Thyroid gland (tissue), 4 donors: ENCODE measurements around the gene MYT1. TPM values are rescaled to one million over a fixed set of nuclear protein-coding genes. Genes with fewer than 3 reads are reported as not detected.
"Not testable (repeated sequence)": the region's sequence is repeated elsewhere in the genome, so short reads cannot be mapped to it uniquely, and the experiment has no call there.

ENCODE experiments used
- DNase-seq, 2 donors: peaks; one replicate each; pipeline ENCODE4 v3.0.0-alpha.2; 2019
- H3K27ac ChIP-seq, 3 donors: fragments of 200-600 bp; sonication (generic); 1 replicate in 2 of 3; 2 replicates in 1 of 3; pipeline ENCODE4 v1.5.1; 2016 to 2019; ENCODE audit warnings: mild to moderate bottlenecking in 1 of 3, moderate library complexity in 1 of 3
- H3K27me3 ChIP-seq: fragments of 200-600 bp; sonication (generic); one replicate; pipeline ENCODE4 v1.5.1; 2019
- H3K36me3 ChIP-seq, 2 donors: fragments of 200-600 bp; sonication (generic); one replicate each; pipeline ENCODE4 v1.5.1; 2016 to 2019
- H3K4me1 ChIP-seq, 2 donors: fragments of 200-600 bp; sonication (generic); one replicate each; pipeline ENCODE4 v1.5.1; 2017 to 2019
- H3K4me3 ChIP-seq, 3 donors: fragments of 200-600 bp; sonication (generic); replicated peaks in 1 of 3; 1 replicate in 2 of 3; 2 replicates in 1 of 3; pipeline ENCODE4 v1.5.1; 2016; ENCODE audit warnings: mild to moderate bottlenecking in 1 of 3
- H3K9me3 ChIP-seq: fragments of 200-600 bp; sonication (generic); one replicate; pipeline ENCODE4 v1.5.1; 2017
- CTCF ChIP-seq, 6 experiments: fragments of 200-600 bp in 3 of 6; fragments of 450-650 bp in 3 of 6; sonication (generic) in 3 of 6; IDR thresholded peaks; one replicate each; pipeline ENCODE4 v1.5.1; 2016 to 2019; ENCODE audit warnings: antibody characterized with exemption in 6 of 6, mild to moderate bottlenecking in 2 of 6, inconsistent platforms in 1 of 6, moderate library complexity in 1 of 6
- POLR2A ChIP-seq, 2 donors: fragments of 450-650 bp; IDR thresholded peaks; one replicate each; pipeline ENCODE4 v1.6.1; 2017; ENCODE audit warnings: antibody characterized with exemption in 2 of 2, mild to moderate bottlenecking in 2 of 2, moderate library complexity in 1 of 2
- WGBS, 2 donors: methylation state at CpG; one replicate each; pipeline ENCODE4 v1.1.5; 2017; 5-methylcytosine and 5-hydroxymethylcytosine counted together
- intact Hi-C: fragments of 100-400 bp; cut with DNase I; formaldehyde crosslinking; loops from one replicate; pipeline ENCODE4 v1.15.1; 2023
- total RNA-seq, 4 donors: library from RNA; depleted of rRNA; stranded (reverse); fragments of >200 nt; gene quantifications; one replicate each; pipeline ENCODE4 v1.2.3, GENCODE V29; 2016

Gene MYT1
- total RNA-seq, 4 donors from 2014 or later: 0.42 to 1.8 (median 1.1) TPM

GRCh38 chr20:64231621-64232550 lies 67.6 kb downstream of the MYT1 start:
- intact Hi-C loops: no loop called here
- Histone ChIP-seq H3K36me3 (no peaks in the 10 kb centered on the region), H3K4me1 (peaks cover 0 to 16% of the 10 kb centered on the region in 2 donors), H3K27ac (no peak overlapping the region), H3K9me3 (no peaks in the 10 kb centered on the region), H3K4me3 (no peak overlapping the region), H3K27me3 (no peaks in the 10 kb centered on the region)
- DNase-seq: no peak
- 90 to 93% methylated on average over 17 to 25 of the region's 27 CpGs for WGBS, 2 donors
- TF ChIP-seq CTCF (IDR thresholded peaks at IDR 0.05) (no peak), POLR2A (IDR thresholded peaks at IDR 0.05) (no peak)

- H3K36me3 ChIP-seq: no peaks in the 10 kb centered on the region
- 69 to 78% methylated on average over 3 of the region's 3 CpGs for WGBS, 2 donors
- H3K27ac ChIP-seq: no peak overlapping the region
- intact Hi-C loops: no loop called here
- peak; percentile 56 to 59 for DNase-seq
- no peaks in the 10 kb centered on the region for H3K9me3 ChIP-seq
- no peak overlapping the region for H3K4me3 ChIP-seq
- TF ChIP-seq CTCF (IDR thresholded peaks at IDR 0.05): no peak
- no peak for TF ChIP-seq POLR2A (IDR thresholded peaks at IDR 0.05)
- no peaks in the 10 kb centered on the region for H3K27me3 ChIP-seq
- H3K4me1 ChIP-seq: peaks cover 0 to 16% of the 10 kb centered on the region in 2 donors
Observed at GRCh38 chr20:64232794-64233193, 68.5 kb downstream of the MYT1 start.

- WGBS, 2 donors: 67 to 77% methylated on average over 5 of the region's 5 CpGs
- no peak overlapping the region for H3K27ac ChIP-seq
Observed at GRCh38 chr20:64233725-64234124, 69.5 kb downstream of the MYT1 start.

GRCh38 chr20:64234291-64234791 lies 70.1 kb downstream of the MYT1 start:
- Histone ChIP-seq H3K9me3 (no peaks in the 10 kb centered on the region), H3K36me3 (no peaks in the 10 kb centered on the region), H3K4me1 (peaks cover 0 to 16% of the 10 kb centered on the region in 2 donors), H3K27ac (no peak overlapping the region), H3K4me3 (no peak overlapping the region), H3K27me3 (no peaks in the 10 kb centered on the region)
- intact Hi-C loops: no loop called here
- 95% methylated on average over 7 to 11 of the region's 11 CpGs for WGBS, 2 donors
- DNase-seq: no peak
- TF ChIP-seq CTCF (IDR thresholded peaks at IDR 0.05) (no peak), POLR2A (IDR thresholded peaks at IDR 0.05) (no peak)

More at GRCh38 chr20:64233725-64234124, 69.5 kb downstream of the MYT1 start:
- no peaks in the 10 kb centered on the region for H3K36me3 ChIP-seq
- TF ChIP-seq CTCF (IDR thresholded peaks at IDR 0.05) (no peak), POLR2A (IDR thresholded peaks at IDR 0.05) (no peak)
- H3K4me1 ChIP-seq: peaks cover 0 to 16% of the 10 kb centered on the region in 2 donors
- no peak overlapping the region for H3K4me3 ChIP-seq
- H3K9me3 ChIP-seq: no peaks in the 10 kb centered on the region
- intact Hi-C loops: no loop called here
- peak; percentile 45 to 67 for DNase-seq
- H3K27me3 ChIP-seq: no peaks in the 10 kb centered on the region

- H3K4me3 ChIP-seq, H3K36me3 ChIP-seq, H3K9me3 ChIP-seq, H3K27me3 ChIP-seq, intact Hi-C loops, H3K27ac ChIP-seq, DNase-seq: not testable (repeated sequence)
- H3K4me1 ChIP-seq: peaks cover 0 to 16% of the 10 kb centered on the region in 2 donors
- WGBS, 2 donors: 91 to 95% methylated on average over 14 to 15 of the region's 17 CpGs
Observed at GRCh38 chr20:64234921-64235565, 70.8 kb downstream of the MYT1 start.
